Lower leg skin (tissue), 4 donors: Measurements from ENCODE around the gene CMTM1. TPM values are rescaled to one million over a fixed set of nuclear protein-coding genes. Genes with fewer than 3 reads are reported as not detected.

Source experiments
- DNase-seq, 2 donors: peaks; one replicate each; pipeline ENCODE4 v3.0.0-alpha.2; 2019; ENCODE audit warnings: low spot score in 2 of 2
- H3K4me3 ChIP-seq: fragments of 200-600 bp; sonication (generic); 2 replicates; pipeline ENCODE4 v1.5.1; 2017; ENCODE audit warnings: mild to moderate bottlenecking, low read depth; ENCODE audit not compliant: poor library complexity, severe bottlenecking
- CTCF ChIP-seq, 3 donors: fragments of 450-650 bp; IDR thresholded peaks; one replicate each; pipeline ENCODE4 v1.5.1; 2016; ENCODE audit warnings: antibody characterized with exemption in 3 of 3, mild to moderate bottlenecking in 3 of 3, moderate library complexity in 2 of 3
- POLR2A ChIP-seq, 2 donors: fragments of 450-650 bp; IDR thresholded peaks; one replicate each; pipeline ENCODE4 v1.6.1; 2016 to 2017; ENCODE audit warnings: antibody characterized with exemption in 2 of 2, mild to moderate bottlenecking in 1 of 2, moderate library complexity in 1 of 2
- WGBS, 2 donors: methylation state at CpG; one replicate each; pipeline ENCODE4 v1.1.5; 2018; 5-methylcytosine and 5-hydroxymethylcytosine counted together
- intact Hi-C: fragments of 100-400 bp; cut with DNase I; formaldehyde crosslinking; loops from one replicate; pipeline ENCODE4 v1.15.0; 2023; ENCODE audit warnings: low total_unique reads
- total RNA-seq, 4 donors: library from RNA; depleted of rRNA; stranded (reverse); fragments of >200 nt; gene quantifications; one replicate each; pipeline ENCODE4 v1.1.0, GENCODE V29; 2016

Gene CMTM1
- total RNA-seq, 4 donors from 2014 or later, result 0.39 to 2.1 (median 1.9) TPM; not detected in 1

GRCh38 chr16:66614161-66614802 is 48.0 kb downstream of the CMTM1 start:
- no peak for TF ChIP-seq CTCF (IDR thresholded peaks at IDR 0.05)
- no peak for TF ChIP-seq POLR2A (IDR thresholded peaks at IDR 0.05)
- no peak for DNase-seq
- intact Hi-C loops, result loop anchor here (10.0 kb wide), 1 partner anchor 209 kb away; no protein-coding TSS in a partner anchor
- WGBS, 2 donors, result 85 to 88% methylated on average over 12 of the region's 12 CpGs
- H3K4me3 ChIP-seq, result no peak overlapping the region

- no peak for DNase-seq
- intact Hi-C loops, result loop anchor here (10.0 kb wide), 1 partner anchor 211 kb away; no protein-coding TSS in a partner anchor
- H3K4me3 ChIP-seq, result no peak overlapping the region
- TF ChIP-seq POLR2A (IDR thresholded peaks at IDR 0.05), result no peak
- TF ChIP-seq CTCF (IDR thresholded peaks at IDR 0.05), result no peak
- WGBS, 2 donors, result 89 to 95% methylated on average over 4 of the region's 4 CpGs
Observed at GRCh38 chr16:66616169-66616568, 49.9 kb downstream of the CMTM1 start.

GRCh38 chr16:66616592-66616991 is 50.4 kb downstream of the CMTM1 start:
- TF ChIP-seq POLR2A (IDR thresholded peaks at IDR 0.05) (no peak), CTCF (IDR thresholded peaks at IDR 0.05) (no peak)
- 75 to 83% methylated on average over 9 of the region's 9 CpGs for WGBS, 2 donors

GRCh38 chr16:66617010-66617434 is 50.8 kb downstream of the CMTM1 start:
- WGBS, 2 donors, result 75 to 91% methylated on average over 2 of the region's 2 CpGs
- no peak for DNase-seq
- no peak overlapping the region for H3K4me3 ChIP-seq
- TF ChIP-seq CTCF (IDR thresholded peaks at IDR 0.05), result no peak
- no peak for TF ChIP-seq POLR2A (IDR thresholded peaks at IDR 0.05)
- intact Hi-C loops, result loop anchor here (10.0 kb wide), 1 partner anchor 212 kb away; no protein-coding TSS in a partner anchor

More at GRCh38 chr16:66616592-66616991, 50.4 kb downstream of the CMTM1 start:
- no peak overlapping the region for H3K4me3 ChIP-seq
- DNase-seq, result no peak
- intact Hi-C loops, result loop anchor here (10.0 kb wide), 1 partner anchor 212 kb away; no protein-coding TSS in a partner anchor

- 57 to 58% methylated on average over 7 of the region's 7 CpGs for WGBS, 2 donors
- intact Hi-C loops, result loop anchor here (10.0 kb wide), 1 partner anchor 213 kb away; no protein-coding TSS in a partner anchor
- TF ChIP-seq POLR2A (IDR thresholded peaks at IDR 0.05) (no peak), CTCF (IDR thresholded peaks at IDR 0.05) (no peak)
- no peak overlapping the region for H3K4me3 ChIP-seq
- DNase-seq, result no peak
Observed at GRCh38 chr16:66617728-66618127, 51.5 kb downstream of the CMTM1 start.
